K562 (cell line): Measurements from ENCODE around the gene C1orf167. TPM values are rescaled to one million over a fixed set of nuclear protein-coding genes. Genes with fewer than 3 reads are reported as not detected.
A peak's percentile ranks its signal among the peaks of the same experiment; 100 is the strongest.

ENCODE experiments used
- FOXK1 ChIP-seq: sonication (generic); formaldehyde crosslinking; IDR thresholded peaks from 2 replicates; pipeline ENCODE4 v1.8.0; 2022; ENCODE audit warnings: missing genetic modification reagents, mild to moderate bottlenecking, borderline replicate concordance
- GABPA ChIP-seq: fragments of 200-800 bp; sonication (Bioruptor generic); conservative IDR thresholded peaks from 2 replicates; pipeline ENCODE4 v1.6.1; 2016; ENCODE audit warnings: low read depth, missing genetic modification characterization, missing compliant biosample characterization
- HMG20A ChIP-seq: fragments of 450-650 bp; formaldehyde crosslinking; conservative IDR thresholded peaks from 2 replicates; pipeline ENCODE4 v1.4.0; 2020; ENCODE audit warnings: mild to moderate bottlenecking, mixed read lengths
- HMGN3 ChIP-seq: IDR thresholded peaks from 2 replicates; pipeline ENCODE4 v1.6.1; 2011; ENCODE audit warnings: borderline replicate concordance, low read depth, mild to moderate bottlenecking, mixed read lengths, low read length; ENCODE audit not compliant: insufficient read length; ENCODE audit errors: extremely low read depth
- KHSRP ChIP-seq: fragments of 450-650 bp; IDR thresholded peaks from 2 replicates; pipeline ENCODE4 v1.6.1; 2017
- PHF21A ChIP-seq: fragments of 450-650 bp; IDR thresholded peaks from 2 replicates; pipeline ENCODE4 v1.6.1; 2017; ENCODE audit warnings: low read depth, borderline replicate concordance
- SNRNP70 ChIP-seq: fragments of 200-400 bp; formaldehyde crosslinking; optimal IDR thresholded peaks from 2 replicates; pipeline ENCODE3; 2017; ENCODE audit warnings: low read depth, low read length
- ZFP91 ChIP-seq: sonication (generic); formaldehyde crosslinking; IDR thresholded peaks from 2 replicates; pipeline ENCODE4 v1.8.0; 2022; ENCODE audit warnings: mild to moderate bottlenecking, missing genetic modification reagents
- polyA plus RNA-seq, 8 experiments: library from polyadenylated mRNA; depleted of rRNA in 4 of 8; stranded (reverse) in 5 of 8; unstranded in 3 of 8; fragments of >200 nt; fragmentation: Nextera tagmentation in 2 of 8; fragmentation: Illumina TruSeq in 1 of 8; extraction: Ambion mirVana in 2 of 8; extraction: Trizol in 1 of 8; gene quantifications; 2 replicates each; pipeline versions ENCODE4 v1.2.1 to v1.2.3, GENCODE V29; 2011 to 2014; ENCODE audit warnings: inconsistent platforms in 1 of 8, missing spikeins in 1 of 8
- total RNA-seq, 7 experiments: library from RNA; depleted of rRNA in 6 of 7; stranded (reverse); fragments of >200 nt in 6 of 7; fragmentation: Illumina TruSeq in 2 of 7; extraction: Trizol in 2 of 7; gene quantifications; 2 replicates each; pipeline versions ENCODE4 v1.2.1 to v1.2.3, GENCODE V29; 2011 to 2021; ENCODE audit warnings: low replicate concordance in 1 of 7
- TF ChIP-seq, protein P1 (sequence below), 2 experiments: fragments of 450-650 bp; IDR thresholded peaks; 2 replicates each; pipeline ENCODE4 v1.6.1; 2016; ENCODE audit warnings: mild to moderate bottlenecking in 2 of 2, borderline replicate concordance in 1 of 2, low read depth in 1 of 2, moderate library complexity in 1 of 2
- TF ChIP-seq, protein P2 (sequence below): sonication (generic); formaldehyde crosslinking; IDR thresholded peaks from 2 replicates; pipeline ENCODE4 v1.8.1; 2023; ENCODE audit warnings: mild to moderate bottlenecking, missing genetic modification reagents

Gene C1orf167
- total and polyA plus RNA-seq, 9 of the 15 experiments (the other 6 are each of a cell fraction or from before 2014, with no cell fraction given): 0.22 to 0.86 (median 0.31) TPM; not detected in 2

- TF ChIP-seq PHF21A (no peak), KHSRP (no peak), GABPA (tag) (no peak), FOXK1 (CRISPR knock-in tag) (0 out of 2 replicates have a peak, but pooled peaks have one; percentile 29), SNRNP70 (no peak), ZFP91 (no peak), HMGN3 (no peak), HMG20A (CRISPR knock-in tag) (no peak)
- TF ChIP-seq, protein P1, sequence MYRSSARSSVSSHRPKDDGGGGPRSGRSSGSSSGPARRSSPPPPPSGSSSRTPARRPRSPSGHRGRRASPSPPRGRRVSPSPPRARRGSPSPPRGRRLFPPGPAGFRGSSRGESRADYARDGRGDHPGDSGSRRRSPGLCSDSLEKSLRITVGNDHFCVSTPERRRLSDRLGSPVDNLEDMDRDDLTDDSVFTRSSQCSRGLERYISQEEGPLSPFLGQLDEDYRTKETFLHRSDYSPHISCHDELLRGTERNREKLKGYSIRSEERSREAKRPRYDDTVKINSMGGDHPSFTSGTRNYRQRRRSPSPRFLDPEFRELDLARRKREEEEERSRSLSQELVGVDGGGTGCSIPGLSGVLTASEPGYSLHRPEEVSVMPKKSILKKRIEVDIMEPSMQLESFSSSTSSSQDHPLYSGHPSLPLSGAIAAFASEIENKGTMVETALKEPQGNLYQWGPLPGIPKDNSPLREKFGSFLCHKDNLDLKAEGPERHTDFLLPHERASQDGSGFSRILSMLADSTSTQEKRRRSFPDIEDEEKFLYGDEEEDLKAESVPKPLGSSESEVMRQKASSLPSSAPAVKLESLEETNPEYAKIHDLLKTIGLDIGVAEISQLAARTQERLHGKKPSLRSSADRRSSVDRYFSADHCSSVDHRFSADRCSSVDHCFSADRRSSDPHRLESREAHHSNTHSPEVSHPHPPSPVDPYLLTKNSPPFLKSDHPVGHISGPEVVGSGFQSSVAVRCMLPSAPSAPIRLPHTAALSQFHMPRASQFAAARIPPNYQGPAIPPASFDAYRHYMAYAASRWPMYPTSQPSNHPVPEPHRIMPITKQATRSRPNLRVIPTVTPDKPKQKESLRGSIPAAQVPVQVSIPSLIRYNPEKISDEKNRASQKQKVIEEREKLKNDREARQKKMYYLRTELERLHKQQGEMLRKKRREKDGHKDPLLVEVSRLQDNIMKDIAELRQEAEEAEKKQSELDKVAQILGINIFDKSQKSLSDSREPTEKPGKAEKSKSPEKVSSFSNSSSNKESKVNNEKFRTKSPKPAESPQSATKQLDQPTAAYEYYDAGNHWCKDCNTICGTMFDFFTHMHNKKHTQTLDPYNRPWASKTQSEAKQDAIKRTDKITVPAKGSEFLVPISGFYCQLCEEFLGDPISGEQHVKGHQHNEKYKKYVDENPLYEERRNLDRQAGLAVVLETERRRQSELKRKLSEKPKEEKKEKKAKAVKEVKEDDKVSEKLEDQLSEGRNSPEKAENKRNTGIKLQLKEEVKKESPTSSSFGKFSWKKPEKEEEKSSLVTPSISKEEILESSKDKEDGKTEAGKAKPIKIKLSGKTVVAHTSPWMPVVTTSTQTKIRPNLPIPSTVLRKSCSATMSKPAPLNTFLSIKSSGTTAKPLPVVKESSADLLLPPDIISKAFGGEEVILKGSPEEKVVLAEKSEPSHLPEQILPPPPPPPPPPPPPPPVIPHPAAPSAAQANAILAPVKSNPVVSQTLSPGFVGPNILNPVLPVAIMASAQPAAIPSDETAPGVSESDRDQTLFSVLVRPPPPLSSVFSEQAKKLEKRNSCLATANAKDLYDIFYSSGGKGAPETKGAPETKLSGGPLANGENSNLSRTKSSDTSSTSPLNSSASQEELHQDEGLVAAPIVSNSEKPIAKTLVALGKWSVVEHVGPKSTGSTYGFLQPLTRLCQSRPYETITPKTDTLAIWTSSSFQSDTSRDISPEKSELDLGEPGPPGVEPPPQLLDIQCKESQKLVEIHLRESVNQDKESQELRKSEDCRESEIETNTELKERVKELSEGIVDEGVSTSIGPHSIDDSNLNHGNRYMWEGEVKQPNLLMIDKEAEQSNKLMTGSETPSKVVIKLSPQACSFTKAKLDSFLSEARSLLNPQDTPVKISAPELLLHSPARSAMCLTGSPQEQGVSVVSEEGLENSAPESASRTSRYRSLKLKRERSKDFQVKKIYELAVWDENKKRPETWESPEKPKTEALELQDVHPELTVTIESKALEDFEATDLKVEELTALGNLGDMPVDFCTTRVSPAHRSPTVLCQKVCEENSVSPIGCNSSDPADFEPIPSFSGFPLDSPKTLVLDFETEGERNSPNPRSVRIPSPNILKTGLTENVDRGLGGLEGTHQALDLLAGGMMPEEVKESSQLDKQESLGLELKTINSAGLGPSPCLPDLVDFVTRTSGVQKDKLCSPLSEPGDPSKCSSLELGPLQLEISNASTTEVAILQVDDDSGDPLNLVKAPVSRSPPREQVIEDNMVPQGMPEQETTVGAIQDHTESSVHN (IDR thresholded peaks at IDR 0.05; ENCODE audit: borderline replicate concordance in 1 of 2, low read depth in 1 of 2): no peak
- TF ChIP-seq, protein P2, sequence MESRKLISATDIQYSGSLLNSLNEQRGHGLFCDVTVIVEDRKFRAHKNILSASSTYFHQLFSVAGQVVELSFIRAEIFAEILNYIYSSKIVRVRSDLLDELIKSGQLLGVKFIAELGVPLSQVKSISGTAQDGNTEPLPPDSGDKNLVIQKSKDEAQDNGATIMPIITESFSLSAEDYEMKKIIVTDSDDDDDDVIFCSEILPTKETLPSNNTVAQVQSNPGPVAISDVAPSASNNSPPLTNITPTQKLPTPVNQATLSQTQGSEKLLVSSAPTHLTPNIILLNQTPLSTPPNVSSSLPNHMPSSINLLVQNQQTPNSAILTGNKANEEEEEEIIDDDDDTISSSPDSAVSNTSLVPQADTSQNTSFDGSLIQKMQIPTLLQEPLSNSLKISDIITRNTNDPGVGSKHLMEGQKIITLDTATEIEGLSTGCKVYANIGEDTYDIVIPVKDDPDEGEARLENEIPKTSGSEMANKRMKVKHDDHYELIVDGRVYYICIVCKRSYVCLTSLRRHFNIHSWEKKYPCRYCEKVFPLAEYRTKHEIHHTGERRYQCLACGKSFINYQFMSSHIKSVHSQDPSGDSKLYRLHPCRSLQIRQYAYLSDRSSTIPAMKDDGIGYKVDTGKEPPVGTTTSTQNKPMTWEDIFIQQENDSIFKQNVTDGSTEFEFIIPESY (CRISPR knock-in tag): 0 out of 2 replicates have a peak, but pooled peaks have one; percentile 36
Observed at GRCh38 chr1:11784256-11784992, 22.4 kb downstream of the C1orf167 start (continued).
